Body of pancreas (tissue), 4 donors: ENCODE measurements around the gene DLX6.

Experiments
- CTCF ChIP-seq, 7 experiments: fragments of 450-650 bp in 4 of 7; fragments of 200-600 bp in 3 of 7; sonication (generic) in 3 of 7; IDR thresholded peaks; one replicate each; pipeline ENCODE4 v1.5.1; 2016 to 2019; ENCODE audit warnings: antibody characterized with exemption in 7 of 7
- POLR2A ChIP-seq, 3 donors: fragments of 450-650 bp; IDR thresholded peaks; one replicate each; pipeline ENCODE4 v1.6.1; 2016; ENCODE audit warnings: antibody characterized with exemption in 3 of 3, mild to moderate bottlenecking in 2 of 3

DNA sequence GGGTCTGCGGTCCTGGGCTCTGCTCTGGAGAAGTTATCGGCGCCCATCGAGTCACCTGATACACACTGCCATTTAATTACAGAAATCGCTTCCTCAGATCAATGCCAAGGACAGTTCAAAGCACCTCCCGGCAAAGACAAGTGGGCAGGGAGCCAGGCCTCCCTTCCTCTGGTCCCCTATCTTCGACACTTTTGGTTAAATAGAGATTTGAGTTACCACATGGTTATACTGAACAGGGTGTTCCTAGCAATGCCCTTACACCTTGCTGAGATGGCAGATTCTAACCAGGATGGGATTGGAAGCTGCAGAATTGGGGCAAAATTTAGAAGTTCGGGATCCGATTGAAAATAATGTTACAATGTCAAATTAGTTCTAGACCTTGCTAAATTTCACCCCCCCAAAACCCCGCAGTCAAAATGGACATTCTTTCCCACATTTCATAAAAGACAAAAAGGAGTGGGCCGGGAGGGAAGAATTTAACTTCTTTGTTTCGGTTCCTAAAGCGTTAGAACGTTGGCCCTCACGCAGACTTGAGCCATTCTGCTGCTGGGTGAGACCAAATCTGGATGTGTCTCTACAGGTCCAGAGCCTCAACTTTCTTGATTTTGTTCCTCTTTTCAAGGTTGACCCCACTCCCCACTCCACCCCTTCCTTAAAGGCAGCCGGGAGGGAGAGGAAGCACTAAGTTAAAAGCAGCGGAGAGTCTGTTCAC lies 21.5 kb downstream of the DLX6 start:
- TF ChIP-seq POLR2A (IDR thresholded peaks at IDR 0.05) (no peak), CTCF (IDR thresholded peaks at IDR 0.05) (no peak)
